HL-60 (cell line): Measurements from ENCODE around the gene TIPARP.

Experiments used
- DNase-seq, 2 experiments: peaks; one replicate each; pipeline ENCODE4 v3.0.0-alpha.2; 2010 to 2020; ENCODE audit warnings: low read depth in 1 of 2, low spot score in 1 of 2
- H3K27ac ChIP-seq: fragments of 250-450 bp; sonication (Bioruptor Pico); replicated peaks from 2 replicates; pipeline ENCODE4 v1.5.1; 2020; ENCODE audit warnings: mild to moderate bottlenecking, moderate library complexity
- H3K27me3 ChIP-seq: fragments of 250-450 bp; sonication (Bioruptor Pico); 2 replicates; pipeline ENCODE4 v1.5.1; 2021; ENCODE audit warnings: mild to moderate bottlenecking, moderate library complexity; ENCODE audit not compliant: insufficient read depth, poor library complexity, severe bottlenecking
- H3K4me3 ChIP-seq: replicated peaks from 2 replicates; pipeline ENCODE4 v1.5.1; 2011; ENCODE audit warnings: mild to moderate bottlenecking, control low read depth, low read length; ENCODE audit not compliant: insufficient read depth
- GABPA ChIP-seq: IDR thresholded peaks from 2 replicates; pipeline ENCODE4 v1.6.1; 2012; ENCODE audit warnings: low read depth
- POLR2AphosphoS5 ChIP-seq: IDR thresholded peaks from 2 replicates; pipeline ENCODE4 v1.6.1; 2012; ENCODE audit warnings: low read depth
- SPI1 ChIP-seq: IDR thresholded peaks from 2 replicates; pipeline ENCODE4 v1.6.1; 2012; ENCODE audit warnings: low read depth, mild to moderate bottlenecking, borderline replicate concordance
- TF ChIP-seq, protein P1 (sequence below): IDR thresholded peaks from 2 replicates; pipeline ENCODE4 v1.6.1; 2012; ENCODE audit warnings: low read depth; ENCODE audit not compliant: insufficient replicate concordance
- TF ChIP-seq, protein P2 (sequence below): IDR thresholded peaks from one replicate; pipeline ENCODE4 v1.5.1; 2011; ENCODE audit warnings: low read length, control low read depth, inconsistent platforms; ENCODE audit not compliant: insufficient read depth

Gene TIPARP

DNA sequence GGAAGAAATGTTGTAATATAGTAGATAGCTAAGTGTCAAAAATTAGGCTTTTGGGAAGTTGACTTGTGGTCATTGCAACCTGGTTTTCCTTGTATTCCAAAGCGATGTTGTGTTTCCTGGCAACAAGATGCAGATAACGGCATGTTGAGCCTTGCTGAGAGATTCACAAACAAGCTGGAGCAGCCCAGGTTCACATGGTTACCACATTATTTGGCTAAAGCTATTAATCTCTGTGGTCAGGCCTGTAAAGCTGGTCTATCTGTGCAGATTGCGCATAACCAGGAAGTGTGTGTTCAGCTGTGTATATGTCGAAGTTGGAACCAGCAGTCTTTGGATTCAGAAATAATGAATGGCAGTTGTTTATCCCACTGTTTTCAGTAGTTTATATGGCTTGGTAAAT, 6.6 kb downstream of the TIPARP start:
- H3K27ac ChIP-seq, result peak overlapping the region; percentile 76
- TF ChIP-seq, protein P1, sequence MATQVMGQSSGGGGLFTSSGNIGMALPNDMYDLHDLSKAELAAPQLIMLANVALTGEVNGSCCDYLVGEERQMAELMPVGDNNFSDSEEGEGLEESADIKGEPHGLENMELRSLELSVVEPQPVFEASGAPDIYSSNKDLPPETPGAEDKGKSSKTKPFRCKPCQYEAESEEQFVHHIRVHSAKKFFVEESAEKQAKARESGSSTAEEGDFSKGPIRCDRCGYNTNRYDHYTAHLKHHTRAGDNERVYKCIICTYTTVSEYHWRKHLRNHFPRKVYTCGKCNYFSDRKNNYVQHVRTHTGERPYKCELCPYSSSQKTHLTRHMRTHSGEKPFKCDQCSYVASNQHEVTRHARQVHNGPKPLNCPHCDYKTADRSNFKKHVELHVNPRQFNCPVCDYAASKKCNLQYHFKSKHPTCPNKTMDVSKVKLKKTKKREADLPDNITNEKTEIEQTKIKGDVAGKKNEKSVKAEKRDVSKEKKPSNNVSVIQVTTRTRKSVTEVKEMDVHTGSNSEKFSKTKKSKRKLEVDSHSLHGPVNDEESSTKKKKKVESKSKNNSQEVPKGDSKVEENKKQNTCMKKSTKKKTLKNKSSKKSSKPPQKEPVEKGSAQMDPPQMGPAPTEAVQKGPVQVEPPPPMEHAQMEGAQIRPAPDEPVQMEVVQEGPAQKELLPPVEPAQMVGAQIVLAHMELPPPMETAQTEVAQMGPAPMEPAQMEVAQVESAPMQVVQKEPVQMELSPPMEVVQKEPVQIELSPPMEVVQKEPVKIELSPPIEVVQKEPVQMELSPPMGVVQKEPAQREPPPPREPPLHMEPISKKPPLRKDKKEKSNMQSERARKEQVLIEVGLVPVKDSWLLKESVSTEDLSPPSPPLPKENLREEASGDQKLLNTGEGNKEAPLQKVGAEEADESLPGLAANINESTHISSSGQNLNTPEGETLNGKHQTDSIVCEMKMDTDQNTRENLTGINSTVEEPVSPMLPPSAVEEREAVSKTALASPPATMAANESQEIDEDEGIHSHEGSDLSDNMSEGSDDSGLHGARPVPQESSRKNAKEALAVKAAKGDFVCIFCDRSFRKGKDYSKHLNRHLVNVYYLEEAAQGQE, result no peak
- TF ChIP-seq POLR2AphosphoS5 (peak; percentile 71), SPI1 (peak; percentile 16; the same call in 1 of the 2 replicates)
- DNase-seq, result peak; percentile 76 to 77
- no peak overlapping the region for H3K4me3 ChIP-seq
- no peaks in the 10 kb centered on the region for H3K27me3 ChIP-seq

DNA sequence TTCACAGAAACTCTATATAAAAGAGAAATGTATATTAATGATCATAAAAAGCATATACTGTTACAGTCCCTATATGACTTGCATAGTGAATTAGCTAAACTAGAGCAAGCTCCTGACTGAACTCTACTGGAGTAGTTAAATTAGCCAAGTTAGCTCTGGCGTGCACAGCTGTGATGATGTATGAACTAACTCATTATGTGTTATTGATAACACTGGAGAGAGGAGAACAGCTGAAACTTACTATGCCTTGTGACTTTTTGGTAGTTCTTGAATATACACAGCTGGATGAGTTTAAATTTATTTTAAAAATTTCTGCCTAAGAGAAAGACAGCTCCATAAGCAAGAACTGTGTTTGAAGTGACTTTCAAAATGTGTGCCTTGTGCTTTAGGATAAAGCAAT, 8.1 kb downstream of the TIPARP start:
- TF ChIP-seq, protein P1, result no peak
- no peak for TF ChIP-seq POLR2AphosphoS5
- TF ChIP-seq SPI1, result no peak
- TF ChIP-seq, protein P2, sequence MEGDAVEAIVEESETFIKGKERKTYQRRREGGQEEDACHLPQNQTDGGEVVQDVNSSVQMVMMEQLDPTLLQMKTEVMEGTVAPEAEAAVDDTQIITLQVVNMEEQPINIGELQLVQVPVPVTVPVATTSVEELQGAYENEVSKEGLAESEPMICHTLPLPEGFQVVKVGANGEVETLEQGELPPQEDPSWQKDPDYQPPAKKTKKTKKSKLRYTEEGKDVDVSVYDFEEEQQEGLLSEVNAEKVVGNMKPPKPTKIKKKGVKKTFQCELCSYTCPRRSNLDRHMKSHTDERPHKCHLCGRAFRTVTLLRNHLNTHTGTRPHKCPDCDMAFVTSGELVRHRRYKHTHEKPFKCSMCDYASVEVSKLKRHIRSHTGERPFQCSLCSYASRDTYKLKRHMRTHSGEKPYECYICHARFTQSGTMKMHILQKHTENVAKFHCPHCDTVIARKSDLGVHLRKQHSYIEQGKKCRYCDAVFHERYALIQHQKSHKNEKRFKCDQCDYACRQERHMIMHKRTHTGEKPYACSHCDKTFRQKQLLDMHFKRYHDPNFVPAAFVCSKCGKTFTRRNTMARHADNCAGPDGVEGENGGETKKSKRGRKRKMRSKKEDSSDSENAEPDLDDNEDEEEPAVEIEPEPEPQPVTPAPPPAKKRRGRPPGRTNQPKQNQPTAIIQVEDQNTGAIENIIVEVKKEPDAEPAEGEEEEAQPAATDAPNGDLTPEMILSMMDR, result no peak
- no peak for TF ChIP-seq GABPA
- Histone ChIP-seq H3K27ac (no peak overlapping the region), H3K4me3 (no peak overlapping the region), H3K27me3 (no peaks in the 10 kb centered on the region)
- DNase-seq, result no peak

DNA sequence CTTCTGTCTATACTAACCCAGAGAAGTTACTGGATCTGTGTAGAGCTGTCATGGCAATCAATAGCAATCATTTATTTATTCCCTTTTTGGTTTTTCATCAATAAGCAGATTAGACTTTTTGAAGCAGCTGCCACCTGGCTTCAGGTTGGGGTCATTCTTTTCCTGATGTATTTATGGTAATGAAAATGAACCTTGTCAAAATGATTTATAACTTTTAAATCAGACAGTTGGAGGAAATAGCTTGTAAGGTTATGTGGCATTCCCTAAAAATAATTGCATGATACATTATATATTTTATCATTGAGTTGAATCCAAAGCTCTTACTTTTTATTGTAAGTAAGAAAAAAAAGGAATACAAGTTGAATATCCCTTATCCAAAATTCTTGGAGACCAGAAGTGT, 8.6 kb downstream of the TIPARP start:
- no peak for DNase-seq
- Histone ChIP-seq H3K27me3 (no peaks in the 10 kb centered on the region), H3K4me3 (no peak overlapping the region), H3K27ac (no peak overlapping the region)
- TF ChIP-seq GABPA (no peak), POLR2AphosphoS5 (no peak), SPI1 (no peak)
- TF ChIP-seq, protein P1, result no peak
- TF ChIP-seq, protein P2, result no peak
